HCT116 (cell line): ENCODE results near the gene RAB31. TPM values are rescaled to one million over a fixed set of nuclear protein-coding genes. Genes with fewer than 3 reads are reported as not detected.

Experiments used
- ATAC-seq: fragments of 200-7000 bp; cut with Tn5 transposase; 2 replicates; pipeline ENCODE4 v1.9.1; 2020; ENCODE audit warnings: mild to moderate bottlenecking, moderate library complexity
- BruUV-seq: library from RNA; stranded (reverse); fragments of 400-500 nt; replicated peaks from 2 replicates; lab custom pipeline; 2021; lab: Mats Ljungman, UMichigan
- CTCF ChIA-PET: fragments of 300-600 bp; sonication (Branson Sonifier 250); formaldehyde crosslinking; loops from one replicate; lab custom pipeline; 2021; ENCODE audit warnings: antibody characterized with exemption; lab: Charles Lee
- POLR2A ChIA-PET: fragments of 300-600, 350-600 bp; sonication (Branson Sonifier 250); formaldehyde crosslinking; loops from one replicate; lab custom pipeline; 2021; ENCODE audit warnings: antibody characterized with exemption; lab: Charles Lee
- RAD21 ChIA-PET, 2 experiments: fragments of 300-600 bp; sonication (Branson Sonifier 250); formaldehyde crosslinking; loops; one replicate each; lab custom pipeline; 2023; ENCODE audit warnings: low total read pairs in 2 of 2; ENCODE audit not compliant: uncharacterized antibody in 2 of 2, unreplicated experiment in 2 of 2, low non-redundant PET in 1 of 2; lab: Charles Lee
- DNase-seq: peaks from one replicate; pipeline ENCODE4 v3.0.0-alpha.2; 2010; ENCODE audit warnings: low read depth, low spot score
- H2AFZ ChIP-seq: fragments of 200-600 bp; shearing (Covaris generic), sonication (generic); 2 replicates; pipeline ENCODE4 v1.6.1; 2017; ENCODE audit warnings: low read depth, mixed run types, mixed read lengths, antibody characterized with exemption, low read length; ENCODE audit not compliant: poor library complexity, severe bottlenecking
- H3K27ac ChIP-seq: 2 replicates; pipeline ENCODE4 v1.5.1; 2012; ENCODE audit warnings: low read depth, low read length
- H3K27me3 ChIP-seq: fragments of 200-600 bp; sonication (generic); 2 replicates; pipeline ENCODE4 v1.6.1; 2016; ENCODE audit warnings: mixed run types, low read length, mixed read lengths; ENCODE audit not compliant: insufficient read depth
- H3K36me3 ChIP-seq, 2 experiments: fragments of 200-500 bp in 1 of 2; fragments of 200-600 bp in 1 of 2; sonication (Bioruptor generic) in 1 of 2; sonication (generic) in 1 of 2; 2 replicates each; pipeline versions ENCODE4 v1.5.1 to v1.6.1; 2014 to 2016; ENCODE audit warnings: low read length in 2 of 2, inconsistent platforms in 1 of 2, mixed read lengths in 1 of 2, mixed run types in 1 of 2; ENCODE audit not compliant: insufficient read depth in 2 of 2, control insufficient read depth in 1 of 2
- H3K4me1 ChIP-seq, 2 experiments: fragments of 200-600 bp in 1 of 2; sonication (generic) in 1 of 2; 2 replicates each; pipeline versions ENCODE4 v1.5.1 to v1.6.1; 2012 to 2017; ENCODE audit warnings: low read length in 2 of 2, inconsistent platforms in 1 of 2, mild to moderate bottlenecking in 1 of 2, mixed read lengths in 1 of 2, mixed run types in 1 of 2, moderate library complexity in 1 of 2; ENCODE audit not compliant: insufficient read depth in 2 of 2, control insufficient read depth in 1 of 2
- H3K4me2 ChIP-seq: fragments of 200-600 bp; sonication (generic); 2 replicates; pipeline ENCODE4 v1.6.1; 2017; ENCODE audit warnings: mixed run types, low read length, mixed read lengths
- H3K4me3 ChIP-seq, 2 experiments: fragments of 200-600 bp in 1 of 2; sonication (generic) in 1 of 2; replicated peaks in 1 of 2; 2 replicates each; pipeline ENCODE4 v1.5.1; 2011 to 2016; ENCODE audit warnings: low read length in 2 of 2, control low read depth in 1 of 2, low read depth in 1 of 2, mild to moderate bottlenecking in 1 of 2, mixed read lengths in 1 of 2, mixed run types in 1 of 2
- H3K79me2 ChIP-seq: fragments of 200-600 bp; sonication (generic); 2 replicates; pipeline ENCODE4 v1.6.1; 2017; ENCODE audit warnings: mild to moderate bottlenecking, mixed run types, low read length, moderate library complexity, mixed read lengths; ENCODE audit not compliant: insufficient read depth
- H3K9ac ChIP-seq: fragments of 200-600 bp; sonication (generic); 2 replicates; pipeline ENCODE4 v1.6.1; 2016; ENCODE audit warnings: low read length, mixed read lengths
- H3K9me2 ChIP-seq: fragments of 200-600 bp; sonication (generic), shearing (Covaris generic); 2 replicates; pipeline ENCODE4 v1.6.1; 2017; ENCODE audit warnings: mixed run types, mild to moderate bottlenecking, moderate library complexity; ENCODE audit not compliant: insufficient read depth
- H3K9me3 ChIP-seq, 2 experiments: fragments of 200-500 bp in 1 of 2; fragments of 200-600 bp in 1 of 2; sonication (Bioruptor generic) in 1 of 2; sonication (generic) in 1 of 2; 2 replicates each; pipeline ENCODE4 v1.6.1; 2014 to 2017; ENCODE audit warnings: low read length in 2 of 2, mixed read lengths in 2 of 2, inconsistent platforms in 1 of 2, low read depth in 1 of 2, mild to moderate bottlenecking in 1 of 2, mixed run types in 1 of 2, moderate library complexity in 1 of 2; ENCODE audit not compliant: control insufficient read depth in 1 of 2, insufficient read depth in 1 of 2
- H4K20me1 ChIP-seq: fragments of 200-600 bp; sonication (generic), shearing (Covaris generic); 2 replicates; pipeline ENCODE4 v1.6.1; 2017; ENCODE audit warnings: mixed run types, mild to moderate bottlenecking, moderate library complexity; ENCODE audit not compliant: insufficient read depth
- CEBPB ChIP-seq: IDR thresholded peaks from 2 replicates; pipeline ENCODE4 v1.6.1; 2012; ENCODE audit warnings: low read depth
- JUND ChIP-seq: IDR thresholded peaks from 2 replicates; pipeline ENCODE4 v1.6.1; 2012
- RAD21 ChIP-seq: IDR thresholded peaks from 2 replicates; pipeline ENCODE4 v1.6.1; 2012; ENCODE audit warnings: low read depth, mild to moderate bottlenecking
- SRF ChIP-seq: IDR thresholded peaks from 2 replicates; pipeline ENCODE4 v1.6.1; 2012; ENCODE audit warnings: low read depth
- intact Hi-C: fragments of 100-400 bp; cut with micrococcal nuclease; formaldehyde crosslinking; loops from 2 replicates; pipeline ENCODE4 v1.10.0; 2022
- total RNA-seq: library from RNA; stranded (reverse); gene quantifications from one replicate; pipeline ENCODE4 v1.2.1, GENCODE V29; 2021; ENCODE audit not compliant: unreplicated experiment
- TF ChIP-seq, protein P1 (sequence below): IDR thresholded peaks from 2 replicates; pipeline ENCODE4 v1.6.1; 2012; ENCODE audit warnings: low read depth
- TF ChIP-seq, protein P2 (sequence below), 3 experiments: fragments of 200-600 bp in 1 of 3; sonication (generic) in 1 of 3; IDR thresholded peaks in 2 of 3; conservative IDR thresholded peaks in 1 of 3; 2 replicates each; pipeline ENCODE4 v1.5.1; 2012 to 2017; ENCODE audit warnings: low read depth in 2 of 3, low read length in 2 of 3, antibody characterized with exemption in 1 of 3, borderline replicate concordance in 1 of 3, control low read depth in 1 of 3, mild to moderate bottlenecking in 1 of 3, mixed read lengths in 1 of 3, mixed run types in 1 of 3, moderate library complexity in 1 of 3; ENCODE audit not compliant: insufficient read depth in 1 of 3

The RAB31 gene
- total RNA-seq, 1 experiment from 2014 or later = 46.9 TPM

DNA sequence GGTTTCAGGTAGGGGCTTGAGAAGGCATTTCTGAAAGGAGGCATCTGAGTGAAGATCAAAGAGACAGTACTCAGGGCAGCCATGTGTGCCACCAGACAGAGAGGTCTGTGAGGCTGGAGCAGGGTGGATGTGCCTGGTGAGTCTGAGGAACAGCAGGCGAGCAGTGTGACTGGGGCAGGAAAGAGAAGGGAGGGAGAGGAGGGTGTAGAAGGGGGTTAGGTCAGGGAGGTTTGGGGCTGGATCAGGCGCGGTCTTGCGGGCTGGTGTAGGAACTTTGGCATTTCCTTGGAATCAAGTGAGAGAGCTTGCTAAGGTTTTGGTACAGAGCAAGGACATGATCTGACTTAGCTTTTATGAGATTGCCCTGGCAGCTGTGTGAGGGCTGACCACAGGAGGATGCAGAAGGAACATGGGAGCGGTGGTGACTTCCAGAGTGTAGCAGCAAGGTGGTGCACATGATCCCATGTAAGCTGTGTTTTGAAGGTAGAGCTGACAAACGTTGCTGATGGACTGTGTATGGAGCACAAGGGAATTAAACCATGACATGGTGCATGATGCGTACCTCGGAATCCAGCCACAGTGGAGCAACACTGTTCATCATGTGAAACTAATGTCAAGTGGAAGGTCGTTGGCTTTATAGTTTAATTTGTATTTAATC lies 13.9 kb downstream of the RAB31 start (continued):
- TF ChIP-seq, protein P1, sequence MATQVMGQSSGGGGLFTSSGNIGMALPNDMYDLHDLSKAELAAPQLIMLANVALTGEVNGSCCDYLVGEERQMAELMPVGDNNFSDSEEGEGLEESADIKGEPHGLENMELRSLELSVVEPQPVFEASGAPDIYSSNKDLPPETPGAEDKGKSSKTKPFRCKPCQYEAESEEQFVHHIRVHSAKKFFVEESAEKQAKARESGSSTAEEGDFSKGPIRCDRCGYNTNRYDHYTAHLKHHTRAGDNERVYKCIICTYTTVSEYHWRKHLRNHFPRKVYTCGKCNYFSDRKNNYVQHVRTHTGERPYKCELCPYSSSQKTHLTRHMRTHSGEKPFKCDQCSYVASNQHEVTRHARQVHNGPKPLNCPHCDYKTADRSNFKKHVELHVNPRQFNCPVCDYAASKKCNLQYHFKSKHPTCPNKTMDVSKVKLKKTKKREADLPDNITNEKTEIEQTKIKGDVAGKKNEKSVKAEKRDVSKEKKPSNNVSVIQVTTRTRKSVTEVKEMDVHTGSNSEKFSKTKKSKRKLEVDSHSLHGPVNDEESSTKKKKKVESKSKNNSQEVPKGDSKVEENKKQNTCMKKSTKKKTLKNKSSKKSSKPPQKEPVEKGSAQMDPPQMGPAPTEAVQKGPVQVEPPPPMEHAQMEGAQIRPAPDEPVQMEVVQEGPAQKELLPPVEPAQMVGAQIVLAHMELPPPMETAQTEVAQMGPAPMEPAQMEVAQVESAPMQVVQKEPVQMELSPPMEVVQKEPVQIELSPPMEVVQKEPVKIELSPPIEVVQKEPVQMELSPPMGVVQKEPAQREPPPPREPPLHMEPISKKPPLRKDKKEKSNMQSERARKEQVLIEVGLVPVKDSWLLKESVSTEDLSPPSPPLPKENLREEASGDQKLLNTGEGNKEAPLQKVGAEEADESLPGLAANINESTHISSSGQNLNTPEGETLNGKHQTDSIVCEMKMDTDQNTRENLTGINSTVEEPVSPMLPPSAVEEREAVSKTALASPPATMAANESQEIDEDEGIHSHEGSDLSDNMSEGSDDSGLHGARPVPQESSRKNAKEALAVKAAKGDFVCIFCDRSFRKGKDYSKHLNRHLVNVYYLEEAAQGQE = no peak

DNA sequence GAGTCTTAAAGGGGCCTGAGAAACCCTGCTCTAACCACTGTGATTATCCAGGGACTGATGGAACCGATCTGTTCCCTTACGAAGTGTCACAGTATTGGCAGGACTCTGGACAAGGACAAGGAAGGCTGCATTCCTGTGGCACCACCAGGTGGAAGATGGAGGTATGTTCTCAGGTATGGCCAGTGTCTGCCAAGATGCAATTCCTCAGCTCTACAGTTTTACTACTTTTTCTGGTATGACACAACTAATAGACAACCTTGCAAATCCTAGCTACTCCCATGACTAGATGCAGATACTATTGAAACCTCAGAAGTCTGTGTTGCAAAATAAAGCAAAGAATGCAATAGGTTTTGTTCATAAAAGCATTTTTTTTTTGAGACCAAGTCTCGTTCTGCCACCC lies 14.6 kb downstream of the RAB31 start:
- no peaks in the 10 kb centered on the region for H3K27me3 ChIP-seq
- intact Hi-C loops = loop anchor here (1.0 kb wide), 1 partner anchor 147 kb away; no protein-coding TSS in a partner anchor
- H3K4me3 ChIP-seq = no peak overlapping the region
- no peak for DNase-seq
- no peaks in the 10 kb centered on the region for H4K20me1 ChIP-seq
- POLR2A ChIA-PET = no interaction called here
- TF ChIP-seq SRF = no peak
- TF ChIP-seq JUND = no peak
- TF ChIP-seq RAD21 = peak; percentile 81
- TF ChIP-seq, protein P2, sequence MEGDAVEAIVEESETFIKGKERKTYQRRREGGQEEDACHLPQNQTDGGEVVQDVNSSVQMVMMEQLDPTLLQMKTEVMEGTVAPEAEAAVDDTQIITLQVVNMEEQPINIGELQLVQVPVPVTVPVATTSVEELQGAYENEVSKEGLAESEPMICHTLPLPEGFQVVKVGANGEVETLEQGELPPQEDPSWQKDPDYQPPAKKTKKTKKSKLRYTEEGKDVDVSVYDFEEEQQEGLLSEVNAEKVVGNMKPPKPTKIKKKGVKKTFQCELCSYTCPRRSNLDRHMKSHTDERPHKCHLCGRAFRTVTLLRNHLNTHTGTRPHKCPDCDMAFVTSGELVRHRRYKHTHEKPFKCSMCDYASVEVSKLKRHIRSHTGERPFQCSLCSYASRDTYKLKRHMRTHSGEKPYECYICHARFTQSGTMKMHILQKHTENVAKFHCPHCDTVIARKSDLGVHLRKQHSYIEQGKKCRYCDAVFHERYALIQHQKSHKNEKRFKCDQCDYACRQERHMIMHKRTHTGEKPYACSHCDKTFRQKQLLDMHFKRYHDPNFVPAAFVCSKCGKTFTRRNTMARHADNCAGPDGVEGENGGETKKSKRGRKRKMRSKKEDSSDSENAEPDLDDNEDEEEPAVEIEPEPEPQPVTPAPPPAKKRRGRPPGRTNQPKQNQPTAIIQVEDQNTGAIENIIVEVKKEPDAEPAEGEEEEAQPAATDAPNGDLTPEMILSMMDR (IDR thresholded peaks at IDR 0.05 in 2 of 3, conservative IDR thresholded peaks at IDR 0.05 in 1 of 3; ENCODE audit: borderline replicate concordance in 1 of 3, insufficient read depth in 1 of 3, low read depth in 2 of 3, low read length in 2 of 3) = peak; percentile 45 to 68 (median 65); a peak in 5 of 6 replicates
- TF ChIP-seq CEBPB = no peak
- TF ChIP-seq, all 23 proteins: peak for 2
- Histone ChIP-seq H3K4me1 (peaks cover 31 to 42% of the 10 kb centered on the region in 2 experiments), H3K79me2 (peaks cover 11% of the 10 kb centered on the region), H3K27ac (no peak overlapping the region), H2AFZ (no peak overlapping the region), H3K4me2 (no peak overlapping the region), H3K36me3 (peaks cover 0 to 3% of the 10 kb centered on the region in 2 experiments; a peak in 1 of 4 replicates), H3K9ac (no peak overlapping the region), H3K9me3 (no peaks in the 10 kb centered on the region), H3K9me2 (no peaks in the 10 kb centered on the region)
- RAD21 ChIA-PET = interaction anchor here (0.6 to 1.2 kb wide), 2 partner anchors 12 to 207 kb away, joined by 3 read pairs; no protein-coding TSS in a partner anchor
- ATAC-seq = peak; percentile 80
- CTCF ChIA-PET = interaction anchor here (0.7 to 1.0 kb wide), 2 partner anchors 39 to 148 kb away, joined by 3 read pairs; no protein-coding TSS in a partner anchor
- BruUV-seq = no TSS peak
